ENCODE data around the gene KRT73.

KRT73 gene

GRCh38 chr12:52617403-52617785, 965 bp downstream of the KRT73 start:
- DNase-seq, result no peak

DNA sequence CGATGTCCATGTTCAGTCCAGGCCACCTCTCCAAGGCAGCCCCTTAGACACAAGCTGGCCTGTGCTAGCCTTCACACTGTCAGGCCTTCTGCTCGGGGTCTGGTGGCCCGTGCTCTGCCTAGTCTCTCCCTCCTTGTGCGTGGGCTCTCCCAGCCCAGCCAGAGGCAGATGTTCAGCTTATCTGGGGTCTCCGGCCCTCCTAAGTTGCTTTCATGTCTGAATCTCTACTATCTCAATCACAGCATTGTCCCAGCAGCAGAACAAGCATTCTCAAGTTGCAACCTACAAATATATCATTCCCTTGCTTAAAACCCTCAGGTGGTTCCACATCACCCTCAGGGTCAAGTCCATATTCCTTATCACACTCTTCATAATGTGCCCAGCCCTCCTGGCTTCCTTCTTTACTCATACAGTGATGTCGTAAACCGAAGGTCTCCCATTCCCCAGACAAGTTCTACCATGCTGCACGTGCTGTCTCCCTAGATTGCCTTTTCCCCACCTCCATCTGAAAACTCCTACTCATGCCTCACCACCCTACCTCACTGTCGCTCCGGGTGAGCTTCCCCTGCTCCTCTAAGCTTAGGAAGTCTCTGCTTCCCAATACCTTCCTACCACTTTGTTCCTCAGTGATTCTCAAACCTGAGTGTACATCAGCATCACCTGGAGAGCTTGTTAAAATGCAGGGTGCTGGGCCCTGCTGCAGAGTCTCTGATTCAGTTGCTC, 1.5 kb downstream of the KRT73 start:
- no peak for DNase-seq

GRCh38 chr12:52615912-52616311, 2.4 kb downstream of the KRT73 start:
- no peak for DNase-seq

GRCh38 chr12:52615208-52615868, 3.0 kb downstream of the KRT73 start:
- DNase-seq, result no peak

DNA sequence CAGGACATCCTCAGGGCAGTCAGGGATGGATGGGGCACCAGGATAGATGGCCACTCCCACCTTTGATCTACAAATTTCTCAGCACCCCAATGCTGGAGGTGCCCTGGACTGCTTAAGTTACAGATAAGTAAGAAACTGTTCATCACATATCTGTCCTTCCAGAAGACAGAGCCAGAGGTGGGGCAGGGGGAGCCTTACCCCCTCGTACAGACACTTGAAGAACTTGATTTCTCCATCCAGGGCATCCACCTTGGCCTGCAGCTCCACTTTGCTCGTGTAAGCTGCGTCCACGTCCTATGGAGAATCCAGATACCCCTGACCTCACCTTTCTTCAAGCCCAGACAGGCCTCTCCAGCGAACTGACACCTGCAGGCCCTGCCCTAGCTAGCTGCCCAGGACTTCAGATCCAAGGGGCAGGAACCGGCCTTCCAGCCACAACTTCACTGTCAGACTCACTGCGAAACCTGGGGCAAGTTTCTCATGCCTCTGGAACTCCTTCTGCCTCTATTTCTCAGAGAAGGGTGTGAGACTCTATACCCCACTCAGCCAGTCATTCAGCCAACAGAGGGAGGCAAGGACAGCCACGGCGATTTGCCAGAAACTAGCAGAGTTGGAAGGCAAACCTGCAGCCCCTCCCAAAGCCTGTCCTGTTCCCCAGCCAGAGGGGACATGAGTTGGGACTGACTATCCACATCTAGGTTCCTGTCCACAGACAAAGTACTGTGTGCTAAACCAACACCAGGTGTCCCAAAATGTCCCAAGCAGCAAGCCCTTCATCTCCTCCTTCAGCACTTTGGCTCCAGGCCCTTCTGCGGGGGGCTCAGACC, 3.8 kb downstream of the KRT73 start:
- no peak for DNase-seq

- DNase-seq, result no peak
Measured at GRCh38 chr12:52613384-52614030, 4.9 kb downstream of the KRT73 start.

- DNase-seq, result no peak
Measured at GRCh38 chr12:52612431-52613383, 5.7 kb downstream of the KRT73 start.

DNA sequence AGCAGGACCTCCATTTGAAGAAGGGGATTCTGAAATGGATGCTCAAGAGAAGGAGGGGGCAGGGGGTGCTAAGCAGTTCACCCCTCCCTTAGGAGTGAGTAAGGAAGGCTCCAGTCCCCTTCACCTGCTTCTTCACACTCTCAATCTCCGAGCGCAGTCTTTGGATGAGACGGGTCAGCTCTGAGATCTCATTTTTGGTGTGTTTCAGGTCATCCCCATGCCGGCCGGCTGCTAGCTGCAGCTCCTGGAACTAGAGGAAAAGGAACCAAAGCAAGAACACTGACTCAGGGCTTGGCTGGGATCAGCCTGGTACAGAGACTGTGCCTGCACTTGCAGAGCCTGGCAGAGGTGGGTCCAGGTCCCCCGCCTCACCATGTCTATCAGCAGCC, 7.3 kb downstream of the KRT73 start:
- DNase-seq, result no peak

DNA sequence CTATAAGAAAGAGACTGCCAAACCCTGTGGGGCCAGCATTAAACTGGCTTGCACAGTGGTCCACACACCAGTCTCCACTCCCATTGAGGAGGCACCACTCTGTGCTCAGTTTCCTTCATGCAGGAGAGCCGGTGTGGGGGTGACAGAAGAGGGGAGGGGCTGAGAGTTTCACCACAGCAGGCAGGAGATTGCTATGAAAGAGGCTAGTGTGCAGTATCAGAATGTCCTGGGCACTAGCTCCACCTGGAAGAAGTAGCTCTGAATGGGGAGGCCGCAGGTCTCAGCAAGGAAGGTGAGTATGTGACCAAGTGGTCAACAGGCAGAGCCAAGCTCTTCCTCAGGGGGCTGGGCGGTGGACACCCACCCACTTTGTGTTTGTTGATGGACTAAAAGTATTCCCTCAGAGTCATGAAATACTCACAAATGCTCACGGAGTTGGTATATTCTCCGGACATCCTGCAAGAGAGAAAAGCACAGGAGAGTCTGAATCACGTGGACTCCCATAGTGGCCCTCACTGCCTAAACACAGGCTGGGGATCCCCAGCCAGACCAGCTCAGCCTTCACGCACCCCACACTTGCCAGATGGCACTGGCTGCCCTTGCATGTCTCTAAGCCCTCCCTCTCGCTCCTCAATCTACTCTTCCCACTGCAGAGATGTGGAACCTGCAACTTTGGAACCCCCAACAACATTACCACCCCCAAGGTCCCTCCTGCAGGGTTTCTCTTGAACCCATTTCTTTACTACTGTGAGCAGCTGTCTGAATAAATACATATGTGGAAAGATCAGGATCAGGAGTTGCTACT, 9.3 kb downstream of the KRT73 start:
- no peak for DNase-seq

- no peak for DNase-seq
Measured at GRCh38 chr12:52608161-52608560, 10.2 kb downstream of the KRT73 start.

GRCh38 chr12:52607314-52607713, 11.0 kb downstream of the KRT73 start:
- DNase-seq, result no peak

DNA sequence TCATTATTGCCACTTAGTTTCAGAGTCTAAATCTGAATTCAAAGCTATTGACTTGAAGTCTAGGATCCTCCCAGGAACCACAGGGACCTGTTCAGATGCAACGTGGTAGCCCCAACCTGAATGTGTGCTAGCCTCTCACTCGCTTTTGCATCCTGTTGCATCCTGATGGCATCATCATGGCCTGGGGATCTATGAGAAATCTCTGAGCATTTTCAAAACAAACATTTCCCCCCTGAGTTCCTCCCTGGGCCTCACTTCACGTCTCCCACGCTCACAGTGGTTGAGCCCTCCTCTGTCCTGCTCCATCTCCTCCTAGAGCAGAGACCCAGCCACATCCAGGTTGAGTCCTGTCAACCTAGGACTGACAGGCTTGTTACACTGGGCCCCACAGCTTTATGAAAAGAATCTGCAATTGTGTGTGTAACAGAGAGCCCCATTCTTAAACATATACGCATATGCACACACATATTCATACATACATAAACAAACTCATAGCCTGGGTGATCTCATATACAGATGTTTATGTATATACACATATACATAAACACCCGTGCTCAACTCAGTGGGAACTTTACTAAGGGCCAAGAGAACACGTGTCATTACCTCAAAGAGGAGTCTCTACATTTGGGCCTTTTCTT, 11.7 kb downstream of the KRT73 start:
- no peak for DNase-seq

DNA sequence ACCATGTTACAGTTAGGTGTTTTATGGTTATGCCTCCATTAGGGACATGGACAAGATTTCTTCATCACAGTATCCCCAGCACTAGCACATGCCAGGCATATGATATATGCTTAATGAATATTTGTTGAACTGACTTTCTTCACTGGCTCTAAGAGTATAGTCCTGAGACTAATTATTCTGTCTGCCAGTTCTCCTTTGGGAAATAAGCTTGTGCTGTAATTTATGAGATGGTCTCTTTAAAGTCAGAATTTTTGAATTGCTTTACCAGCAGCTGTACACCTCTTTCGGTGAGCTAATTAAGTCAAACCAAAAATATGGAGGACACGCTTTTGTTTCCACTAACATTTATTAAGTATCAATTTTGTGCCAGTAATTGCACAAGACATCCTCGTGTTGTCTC, 12.3 kb downstream of the KRT73 start:
- no peak for DNase-seq

DNA sequence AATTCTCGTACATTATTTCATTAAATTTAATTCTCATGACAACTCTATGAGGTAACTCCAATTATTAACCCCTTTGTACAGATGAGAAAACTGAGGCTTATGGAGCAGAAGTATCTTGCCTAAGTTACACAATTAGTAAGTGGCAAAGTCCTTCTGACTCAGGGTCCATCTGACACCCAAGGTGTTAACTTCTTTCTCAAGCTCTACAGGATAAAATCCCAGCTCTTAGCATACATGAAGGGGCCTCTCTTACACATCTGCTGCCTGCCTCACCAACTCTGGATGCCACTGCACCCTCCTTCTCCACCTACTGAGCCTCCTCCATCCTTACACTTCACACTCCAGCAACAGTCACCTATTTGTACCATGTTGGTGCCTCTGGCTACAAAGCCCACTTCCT, 12.8 kb downstream of the KRT73 start:
- no peak for DNase-seq

DNA sequence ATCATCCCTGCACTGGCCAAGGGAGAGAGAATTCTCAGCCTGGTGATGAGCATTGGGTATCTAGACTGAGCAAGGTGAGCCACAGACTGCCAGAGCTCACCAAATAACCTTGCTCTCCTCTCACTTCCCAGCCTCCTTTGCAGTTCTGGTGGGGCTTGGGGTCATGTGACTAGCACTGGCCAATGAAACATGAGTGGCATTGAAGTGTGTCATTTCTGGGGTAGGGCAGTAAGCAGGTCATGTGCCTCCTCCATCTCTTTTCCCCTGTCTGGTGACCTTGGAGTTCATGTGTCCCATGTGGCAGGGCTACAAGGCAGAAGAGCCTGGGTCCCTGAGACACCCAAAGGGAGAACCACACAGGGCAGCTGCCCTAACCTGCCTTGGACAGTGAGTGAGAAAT, 13.5 kb downstream of the KRT73 start:
- DNase-seq, result no peak

DNA sequence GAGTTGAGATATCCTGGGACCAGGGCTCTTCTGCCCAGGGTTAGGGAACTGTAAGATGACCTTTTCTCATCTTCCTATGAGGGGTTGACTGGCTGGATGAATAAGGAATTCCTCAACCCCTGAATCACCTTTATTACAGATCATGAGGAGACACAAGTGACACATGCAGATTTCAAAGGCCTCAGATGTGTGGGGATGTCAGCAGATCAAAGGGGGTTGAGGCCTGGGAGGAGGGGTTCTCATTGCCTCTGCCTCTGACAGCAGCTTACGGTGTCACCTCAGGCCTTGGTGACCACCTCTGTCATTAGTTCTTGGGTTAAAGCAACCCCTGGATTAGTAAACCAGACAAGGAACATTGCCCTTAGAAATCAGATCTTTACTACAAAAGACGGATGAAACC, 15.0 kb downstream of the KRT73 start:
- DNase-seq, result no peak

GRCh38 chr12:52602552-52602951, 15.8 kb downstream of the KRT73 start:
- no peak for DNase-seq

DNA sequence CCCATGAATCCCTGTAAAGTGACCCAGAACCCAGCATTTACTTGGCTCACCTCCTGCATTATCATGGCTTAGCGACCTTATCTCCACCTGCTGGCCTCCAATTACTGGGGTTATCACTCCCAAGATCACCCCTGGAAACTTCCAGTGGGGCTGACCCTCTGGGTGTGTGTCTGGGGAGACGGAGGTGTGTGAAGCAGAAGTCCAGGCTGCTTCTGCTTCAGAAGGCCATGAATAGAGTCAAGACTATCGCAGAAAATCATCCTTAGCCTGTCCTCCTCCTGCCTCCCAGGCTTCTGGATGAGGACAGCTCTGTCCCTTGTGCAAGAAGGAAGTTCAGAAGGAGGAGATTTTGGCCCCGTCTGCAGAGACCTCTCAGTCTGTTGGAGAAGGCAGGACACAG, 16.7 kb downstream of the KRT73 start:
- no peak for DNase-seq

- no peak for DNase-seq
Measured at GRCh38 chr12:52600941-52601481, 17.3 kb downstream of the KRT73 start, which contains the start of gene KRT72. Gene KRT72, minus strand, starts transcription at chr12:52601463. Its CDS starts 11 bp downstream, at chr12:52601452.

DNA sequence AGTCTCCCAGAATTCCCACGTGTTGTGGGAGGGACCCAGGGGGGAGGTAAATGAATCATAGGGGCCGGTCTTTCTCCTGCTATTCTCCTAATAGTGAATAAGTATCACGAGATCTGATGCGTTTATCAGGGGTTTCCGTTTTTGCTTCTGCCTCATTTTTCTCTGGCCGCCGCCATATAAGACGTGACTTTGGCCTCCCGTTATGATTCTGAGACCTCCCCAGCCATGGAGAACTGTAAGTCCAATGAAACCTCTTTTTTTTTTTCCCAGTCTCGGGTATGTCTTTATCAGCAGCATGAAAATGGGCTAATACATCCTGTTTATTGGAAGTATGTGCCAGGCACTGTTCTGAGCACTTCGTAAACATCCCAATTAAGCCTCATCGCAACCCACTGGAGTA, 17.9 kb downstream of the KRT73 start:
- DNase-seq, result no peak

Data from GF-D8 (cell line).